ENCODE results near the gene ENTREP3.

GRCh38 chr1:155256058-155256852 lies 972 bp upstream of the ENTREP3 start:
- no peak for TF ChIP-seq EZH2 (IDR thresholded peaks at IDR 0.05; ENCODE audit: insufficient read depth, low read length)
- TF ChIP-seq, protein P1, sequence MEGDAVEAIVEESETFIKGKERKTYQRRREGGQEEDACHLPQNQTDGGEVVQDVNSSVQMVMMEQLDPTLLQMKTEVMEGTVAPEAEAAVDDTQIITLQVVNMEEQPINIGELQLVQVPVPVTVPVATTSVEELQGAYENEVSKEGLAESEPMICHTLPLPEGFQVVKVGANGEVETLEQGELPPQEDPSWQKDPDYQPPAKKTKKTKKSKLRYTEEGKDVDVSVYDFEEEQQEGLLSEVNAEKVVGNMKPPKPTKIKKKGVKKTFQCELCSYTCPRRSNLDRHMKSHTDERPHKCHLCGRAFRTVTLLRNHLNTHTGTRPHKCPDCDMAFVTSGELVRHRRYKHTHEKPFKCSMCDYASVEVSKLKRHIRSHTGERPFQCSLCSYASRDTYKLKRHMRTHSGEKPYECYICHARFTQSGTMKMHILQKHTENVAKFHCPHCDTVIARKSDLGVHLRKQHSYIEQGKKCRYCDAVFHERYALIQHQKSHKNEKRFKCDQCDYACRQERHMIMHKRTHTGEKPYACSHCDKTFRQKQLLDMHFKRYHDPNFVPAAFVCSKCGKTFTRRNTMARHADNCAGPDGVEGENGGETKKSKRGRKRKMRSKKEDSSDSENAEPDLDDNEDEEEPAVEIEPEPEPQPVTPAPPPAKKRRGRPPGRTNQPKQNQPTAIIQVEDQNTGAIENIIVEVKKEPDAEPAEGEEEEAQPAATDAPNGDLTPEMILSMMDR (IDR thresholded peaks at IDR 0.05; ENCODE audit: insufficient read depth, low read depth, low read length): no peak

Data from astrocyte (in vitro differentiated cells and primary cell).